GM11168 (cell line): Measurements from ENCODE around the gene EPS15.
"Not testable (repeated sequence)": the region's sequence is repeated elsewhere in the genome, so short reads cannot be mapped to it uniquely, and the experiment has no call there.

ENCODE experiments used
- in situ Hi-C: fragments of 300-500 bp; cut with MboI; formaldehyde crosslinking; loops from one replicate; pipeline ENCODE4 v1.12.0; 2022; ENCODE audit warnings: low sequenced_read_pairs; ENCODE audit not compliant: unreplicated experiment

The EPS15 gene

DNA sequence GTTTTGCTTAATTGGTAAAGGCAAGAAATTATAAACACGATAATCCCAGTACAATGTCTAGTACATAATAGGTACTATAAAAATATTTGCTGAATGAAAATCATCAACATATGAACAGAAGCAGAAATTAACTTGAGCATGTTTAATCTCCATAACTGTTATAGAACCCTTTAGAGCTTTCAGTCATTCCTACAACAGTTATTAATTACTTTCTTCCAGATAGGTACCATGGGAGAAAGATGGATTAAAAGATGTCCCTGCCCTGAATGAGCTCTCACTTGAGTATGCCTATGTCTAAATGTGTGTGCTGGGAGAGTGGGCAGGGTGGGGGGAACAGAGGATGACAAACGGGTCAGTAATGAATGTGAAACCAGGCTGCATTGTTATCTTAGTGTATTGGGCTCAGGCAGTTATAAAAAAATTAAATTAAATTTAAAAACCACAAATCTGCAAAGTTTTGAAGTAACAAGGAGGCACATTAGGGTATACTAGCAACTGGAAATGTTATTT is 2.4 kb downstream of the EPS15 start:
- in situ Hi-C loops, result no loop called here

DNA sequence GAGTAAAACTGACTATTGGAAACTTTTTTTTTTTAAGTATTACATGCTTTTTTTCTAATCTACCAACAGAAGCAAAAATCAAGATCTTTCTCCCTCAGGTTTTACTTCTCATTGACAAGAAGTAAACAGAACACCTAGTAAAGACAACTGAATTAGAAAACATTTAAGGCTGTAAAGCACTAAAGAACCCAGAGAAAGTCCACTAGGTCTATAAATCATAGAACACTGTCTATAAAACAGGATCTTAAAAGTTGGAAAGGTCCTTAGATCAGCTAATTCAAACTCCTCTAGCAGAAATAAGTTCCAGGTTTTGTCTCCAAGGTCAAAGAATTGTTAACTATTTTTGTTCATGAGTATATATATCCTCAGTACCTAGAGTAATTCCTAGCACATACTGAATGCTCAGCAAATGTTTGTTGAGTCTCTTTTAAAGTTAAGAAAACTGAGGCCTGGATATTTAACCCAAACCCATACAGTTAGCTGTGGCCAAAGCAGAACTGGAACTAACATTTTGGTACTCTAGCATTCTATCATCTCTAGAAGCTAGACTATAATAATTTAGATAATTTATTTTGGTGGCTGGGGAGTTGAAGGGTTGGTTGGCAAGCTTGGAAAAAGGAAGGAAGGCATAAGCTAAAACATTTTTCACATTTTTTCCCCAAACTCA is 3.0 kb downstream of the EPS15 start:
- in situ Hi-C loops, result no loop called here

DNA sequence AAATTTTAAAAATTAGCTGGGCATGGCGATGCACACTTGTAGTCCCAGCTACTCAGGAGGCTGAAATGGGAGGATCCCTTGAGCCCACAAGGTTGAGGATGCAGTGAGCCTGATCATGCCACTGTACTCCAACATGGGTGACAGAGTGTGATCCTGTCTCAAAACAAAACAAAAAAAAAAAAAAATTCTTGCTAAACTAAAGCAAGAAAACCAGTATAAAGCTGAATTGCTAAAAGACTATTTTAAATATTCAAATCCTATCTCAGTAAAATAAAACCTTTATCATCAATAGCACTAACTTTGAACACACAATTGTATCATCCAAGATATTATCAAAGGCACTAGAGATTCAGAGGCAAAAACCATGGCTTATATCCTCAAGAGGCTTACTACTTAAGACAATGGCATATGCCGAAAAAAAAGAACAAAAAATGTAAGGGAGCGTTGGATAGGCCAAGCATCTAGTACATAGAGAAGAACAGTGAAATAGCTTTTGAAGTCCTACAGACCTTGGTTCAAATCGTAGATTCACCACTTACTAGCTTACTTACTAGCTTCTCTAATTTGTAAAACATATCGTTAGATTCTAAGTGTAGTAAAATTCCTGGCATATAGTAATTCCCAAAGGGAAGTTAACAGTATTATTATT is 3.6 kb downstream of the EPS15 start:
- in situ Hi-C loops, result no loop called here

DNA sequence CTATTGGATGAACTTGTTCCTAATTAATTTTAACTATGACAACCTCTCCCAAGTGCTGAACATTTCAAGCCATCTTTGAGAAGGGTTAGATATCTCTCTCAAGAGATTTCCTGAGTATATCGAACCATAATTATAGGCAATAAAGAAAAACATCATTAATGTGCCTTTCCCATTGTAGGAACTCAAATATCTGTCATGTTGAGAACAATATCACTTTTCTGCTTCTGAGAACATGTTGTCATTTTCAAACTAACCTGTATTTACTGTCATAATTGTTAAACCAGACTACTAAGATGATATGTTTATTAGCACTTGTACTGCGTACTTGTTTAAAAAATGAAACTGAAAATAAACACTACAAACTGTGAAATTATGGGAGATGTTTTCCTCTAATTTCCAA is 4.3 kb downstream of the EPS15 start:
- in situ Hi-C loops, result no loop called here

DNA sequence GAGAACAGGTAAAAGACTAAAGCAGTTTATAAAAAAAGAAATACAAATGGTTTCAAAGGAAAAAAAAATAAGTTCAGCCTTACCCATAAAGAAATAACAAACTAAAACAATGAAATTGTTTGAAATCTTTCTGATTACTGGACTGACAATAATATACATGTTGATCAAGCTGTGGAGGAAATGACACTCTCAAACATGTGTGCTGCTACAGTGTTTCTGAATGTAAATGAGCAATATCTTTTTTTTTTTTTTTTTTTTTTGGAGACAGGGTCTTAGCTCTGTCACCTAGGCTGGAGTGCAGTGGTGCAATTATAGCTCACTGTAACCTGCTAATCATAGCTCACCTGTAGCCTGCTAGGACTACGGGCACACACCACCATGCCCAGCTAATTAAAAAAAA is 6.5 kb downstream of the EPS15 start:
- in situ Hi-C loops, result no loop called here

DNA sequence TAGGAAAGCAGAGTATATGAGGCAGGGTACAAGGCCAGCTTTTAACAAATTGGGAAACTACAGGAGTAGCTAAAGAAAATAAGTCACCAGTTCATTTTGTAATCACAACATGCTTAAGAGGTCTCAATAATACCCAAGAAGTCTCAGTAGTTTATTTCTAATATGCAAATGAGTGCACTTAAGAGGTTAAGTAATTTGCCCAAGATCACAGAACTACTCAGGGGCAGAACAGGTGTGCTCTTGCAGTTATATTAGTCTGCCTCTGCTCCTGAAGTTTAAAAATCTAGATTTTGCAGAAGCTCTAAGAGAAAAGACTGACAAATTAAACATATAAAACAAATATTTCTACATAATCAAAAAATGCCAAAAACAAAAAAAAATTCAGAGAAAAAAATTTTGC is 6.9 kb downstream of the EPS15 start:
- in situ Hi-C loops, result no loop called here

DNA sequence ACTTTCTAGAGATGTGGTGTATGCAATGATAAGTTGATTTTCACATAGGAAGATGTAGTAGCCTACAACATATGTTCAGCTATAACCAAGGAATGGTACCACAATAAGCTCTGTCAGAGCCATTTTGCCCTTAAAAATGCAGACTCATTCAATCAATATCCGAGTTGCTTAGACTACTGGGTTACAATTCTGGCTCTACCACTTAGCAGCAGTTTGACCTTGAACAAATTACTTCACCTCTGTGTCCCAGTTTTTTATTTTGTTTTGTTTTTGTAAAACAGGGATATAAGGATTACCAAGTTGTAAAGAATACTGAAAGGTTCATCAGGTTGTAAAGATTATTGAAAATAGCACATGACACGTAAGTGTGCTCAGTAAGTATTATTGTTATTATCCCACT is 9.3 kb downstream of the EPS15 start:
- in situ Hi-C loops, result no loop called here

DNA sequence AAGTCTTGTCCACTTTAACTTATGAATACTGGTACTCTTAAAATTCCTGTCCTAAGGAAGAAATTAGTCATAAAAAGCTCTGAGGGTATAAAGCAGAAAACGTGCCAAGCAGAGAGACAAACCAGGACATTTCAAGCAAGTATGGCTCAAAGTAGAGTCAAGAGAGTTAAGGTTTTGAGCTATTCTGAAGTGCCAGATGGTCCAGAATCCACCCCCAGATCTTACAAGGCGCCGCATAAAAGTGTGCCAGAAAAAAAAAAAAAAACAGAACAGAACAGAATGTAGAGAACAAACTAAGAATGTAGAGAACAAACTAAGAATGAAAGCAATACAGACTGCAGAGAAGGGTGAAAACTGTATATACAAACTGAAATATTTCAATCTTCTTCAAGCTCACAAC is 12.5 kb downstream of the EPS15 start:
- in situ Hi-C loops, result no loop called here

DNA sequence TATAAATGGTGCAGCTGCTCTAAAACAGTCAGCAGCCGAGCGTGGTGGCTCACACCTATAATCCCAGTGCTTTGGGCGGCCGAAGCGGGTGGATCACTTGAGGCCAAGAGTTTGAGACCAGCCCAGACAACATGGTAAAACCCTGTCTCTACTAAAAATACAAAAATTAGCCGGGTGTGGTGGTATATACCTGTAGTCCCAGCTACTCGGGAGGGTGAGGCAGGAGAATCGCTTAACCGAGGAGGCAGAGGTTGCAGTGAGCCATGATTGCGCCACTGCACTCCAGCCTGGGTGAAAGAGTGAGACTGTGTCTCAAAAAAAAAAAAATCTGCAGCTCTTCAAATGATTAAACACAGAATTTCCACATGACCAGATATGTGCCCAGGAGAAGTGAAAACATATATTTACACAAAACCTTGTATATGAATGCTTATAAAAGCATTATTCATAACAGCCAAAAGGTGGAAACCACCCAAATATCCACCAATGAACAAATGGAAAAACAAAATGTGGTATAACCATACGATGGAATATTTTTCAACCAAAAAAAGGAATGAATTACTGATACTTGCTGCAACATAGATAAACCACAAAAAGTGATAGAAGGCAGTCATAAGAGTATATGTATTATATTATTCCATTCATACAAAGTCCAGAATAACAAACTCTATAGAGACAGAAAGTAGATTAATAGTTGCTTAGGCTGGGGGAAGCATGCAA is 14.1 kb downstream of the EPS15 start:
- in situ Hi-C loops, result no loop called here

DNA sequence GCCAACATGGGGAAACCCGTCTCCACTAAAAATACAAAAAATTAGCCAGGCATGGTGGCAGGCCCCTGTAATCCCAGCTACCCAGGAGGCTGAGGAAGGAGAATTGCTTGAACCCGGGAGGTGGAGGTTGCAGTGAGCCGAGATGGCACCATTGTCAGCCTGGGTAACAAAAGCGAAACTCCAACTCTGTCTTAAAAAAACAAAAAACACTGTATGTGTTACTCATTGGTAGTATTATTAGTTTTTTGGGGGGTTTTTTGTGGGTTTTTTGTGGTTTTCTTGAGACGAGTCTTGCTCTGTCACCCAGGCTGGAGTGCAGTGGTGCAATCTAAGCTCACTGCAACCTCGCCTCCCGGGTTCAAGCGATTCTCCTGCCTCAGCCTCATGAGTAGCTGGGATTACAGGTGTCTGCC is 17.8 kb downstream of the EPS15 start:
- in situ Hi-C loops, result not testable (repeated sequence)

DNA sequence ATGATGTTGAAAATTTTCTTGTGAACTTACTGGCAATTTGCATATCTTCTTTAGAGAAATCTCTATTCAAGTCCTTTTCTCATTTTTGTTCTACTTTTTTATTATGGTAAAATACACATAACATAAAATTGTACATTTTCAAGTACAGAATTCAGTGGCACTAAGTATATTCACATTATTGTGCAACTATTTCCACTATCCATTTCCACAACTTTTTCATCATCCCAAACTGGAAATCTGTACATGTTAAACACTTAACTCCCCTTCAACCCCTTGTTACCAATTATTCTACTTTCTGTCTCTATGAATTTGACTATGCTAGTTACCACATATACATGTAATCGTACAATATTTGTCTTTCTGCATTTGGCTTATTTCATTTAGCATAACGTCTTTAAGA is 19.4 kb downstream of the EPS15 start:
- in situ Hi-C loops, result no loop called here

DNA sequence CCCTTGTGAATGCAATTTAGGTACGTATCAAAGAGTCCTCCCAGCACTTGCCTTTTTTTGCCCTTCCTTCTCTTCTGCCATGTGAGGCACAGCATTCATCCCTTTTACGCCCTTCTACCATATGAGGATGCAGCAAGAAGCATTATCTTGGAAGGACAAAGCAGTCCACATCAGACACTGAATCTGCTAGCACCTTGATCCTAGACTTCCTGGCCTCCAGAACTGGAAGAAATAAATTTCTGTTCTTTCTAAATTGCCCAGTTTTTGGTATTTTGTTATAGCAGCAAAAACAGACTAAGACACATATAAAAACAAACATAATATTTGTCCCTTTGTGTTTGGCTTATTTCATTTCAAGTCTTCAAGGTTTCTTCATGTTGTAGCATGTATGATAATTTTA is 20.1 kb downstream of the EPS15 start:
- in situ Hi-C loops, result no loop called here

DNA sequence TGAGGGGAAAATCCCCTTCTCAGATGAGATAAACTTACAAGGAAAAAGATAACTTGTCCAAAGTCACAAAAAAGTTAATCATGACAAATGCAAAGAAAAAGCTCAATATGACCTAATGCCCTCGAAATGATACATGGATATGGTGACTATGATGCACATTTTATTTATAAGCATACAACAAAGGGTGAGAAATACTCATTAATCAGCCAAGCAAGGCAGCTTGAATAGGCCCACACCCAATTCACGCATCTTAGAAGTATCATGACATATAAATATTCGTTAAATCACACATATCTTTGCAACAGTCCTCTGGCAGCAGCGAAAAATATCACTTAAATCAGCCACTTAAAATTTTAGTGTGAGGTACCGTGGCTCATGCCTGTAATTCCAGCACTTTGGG is 21.7 kb downstream of the EPS15 start:
- in situ Hi-C loops, result no loop called here

DNA sequence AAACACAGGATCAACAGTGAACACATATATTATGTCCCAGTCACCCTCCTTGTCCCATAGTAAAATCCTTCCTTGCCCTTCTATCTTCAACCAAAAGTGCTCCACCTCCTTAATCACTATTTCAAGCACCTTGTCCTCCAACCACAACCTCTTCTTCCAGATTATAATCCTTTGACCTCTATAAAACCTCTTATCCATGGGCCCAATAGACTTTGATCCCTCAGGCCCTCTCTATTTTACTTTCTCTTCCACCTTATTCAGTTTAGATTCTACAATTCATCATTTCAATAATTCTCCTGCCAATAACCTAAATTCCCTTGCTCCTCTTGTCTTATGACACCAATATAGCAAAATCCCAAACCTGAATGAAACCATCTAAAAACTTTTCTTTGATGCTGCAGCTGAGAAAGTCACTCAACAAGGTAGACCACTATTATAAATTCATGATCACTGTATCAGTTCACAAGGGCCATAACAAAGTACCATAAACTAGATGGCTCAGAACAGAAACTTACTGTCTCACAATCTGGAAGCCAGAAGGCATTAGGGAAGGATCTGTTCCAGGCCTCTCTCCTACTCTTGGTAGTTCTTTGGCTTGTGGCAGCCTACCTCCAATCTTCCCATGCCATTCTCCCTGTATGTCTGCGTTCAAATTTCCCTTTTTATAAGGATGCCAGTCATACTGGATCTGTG is 24.8 kb downstream of the EPS15 start:
- in situ Hi-C loops, result no loop called here

DNA sequence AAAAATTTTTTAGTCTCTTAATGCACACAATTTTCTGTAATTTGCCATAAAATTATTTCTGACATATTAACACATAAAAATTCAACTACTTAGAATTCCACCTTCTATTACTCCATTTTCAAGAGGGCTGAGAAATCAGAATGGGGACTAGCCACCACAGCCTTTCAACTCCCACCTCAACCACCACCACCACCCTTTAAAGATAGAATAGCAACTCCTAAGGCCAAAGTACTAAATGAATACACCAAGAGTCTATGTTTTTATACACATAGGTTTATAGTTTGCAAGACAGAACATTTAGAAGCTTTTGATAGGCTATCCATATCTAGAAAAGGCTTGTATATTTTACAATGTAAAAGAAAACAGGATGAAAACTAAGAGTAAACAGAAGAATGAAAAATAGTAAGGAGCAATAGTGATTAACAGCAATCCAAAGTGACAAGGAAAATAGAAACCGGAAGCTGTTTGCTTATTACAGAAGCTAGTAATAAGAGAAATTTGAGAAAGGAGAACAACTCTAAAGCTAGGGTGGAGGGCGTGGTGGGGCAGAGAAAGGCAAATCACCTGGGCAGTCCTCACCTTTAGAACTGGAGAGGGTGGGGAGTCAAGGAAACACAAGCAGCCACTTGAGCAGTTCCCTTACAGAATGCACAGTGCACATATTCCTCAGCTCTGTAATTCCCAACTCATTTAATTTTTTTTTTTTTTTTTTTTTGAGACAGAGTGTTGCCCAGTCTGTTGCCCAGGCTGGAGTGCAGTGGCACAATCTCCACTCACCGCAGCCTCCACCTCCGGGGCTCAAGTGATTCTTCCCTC is 27.7 kb downstream of the EPS15 start:
- in situ Hi-C loops, result no loop called here

DNA sequence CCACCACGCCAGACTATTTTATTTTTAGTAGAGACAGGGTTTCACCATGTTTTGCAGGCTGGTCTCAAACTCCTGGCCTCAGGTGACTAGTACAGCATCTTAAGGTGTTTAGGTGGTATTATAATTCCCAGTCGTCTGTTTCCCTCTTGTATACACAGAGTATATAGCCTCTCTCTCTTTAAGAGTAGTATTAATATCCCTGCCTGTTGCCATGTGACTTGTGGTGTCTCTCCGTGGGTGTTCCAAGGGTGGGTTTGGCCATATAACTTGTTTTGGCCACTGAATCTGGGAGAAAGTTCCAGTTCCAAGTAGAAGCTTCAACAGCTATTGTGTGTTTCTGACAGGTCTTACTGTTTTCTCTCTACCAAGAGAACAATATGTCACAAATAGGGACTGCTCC is 29.6 kb downstream of the EPS15 start:
- in situ Hi-C loops, result no loop called here

DNA sequence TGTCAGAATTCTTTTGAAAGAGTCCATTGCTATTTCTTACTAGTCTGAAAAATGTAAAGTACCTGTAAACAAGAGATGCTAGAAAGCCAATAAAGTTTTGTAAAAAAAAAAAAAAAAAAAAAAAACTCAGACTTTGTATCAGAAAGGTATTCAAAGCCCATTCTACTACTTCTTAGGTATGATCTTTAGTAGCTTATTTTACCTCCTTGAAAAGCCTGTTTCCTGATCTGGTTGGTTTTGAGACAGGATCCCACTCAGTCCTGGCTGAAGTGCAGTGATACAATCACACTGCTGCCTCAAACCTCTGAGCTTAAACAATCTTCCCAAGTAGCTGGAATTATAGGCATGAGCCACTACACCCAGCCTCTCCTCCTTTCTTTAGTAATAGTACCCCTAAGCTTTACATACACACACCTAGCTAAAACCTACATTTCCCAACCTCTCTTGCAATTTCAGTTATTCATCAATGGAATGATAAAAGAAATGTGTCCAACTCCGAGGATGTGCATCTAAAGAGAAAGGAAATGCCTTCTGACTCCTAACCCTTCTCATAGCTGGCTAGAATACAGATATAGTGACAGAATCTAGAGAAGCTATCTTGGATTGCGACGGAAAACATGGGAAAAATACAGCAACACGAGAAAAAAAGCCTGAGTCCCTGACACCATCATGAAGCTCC is 30.6 kb downstream of the EPS15 start:
- in situ Hi-C loops, result no loop called here

DNA sequence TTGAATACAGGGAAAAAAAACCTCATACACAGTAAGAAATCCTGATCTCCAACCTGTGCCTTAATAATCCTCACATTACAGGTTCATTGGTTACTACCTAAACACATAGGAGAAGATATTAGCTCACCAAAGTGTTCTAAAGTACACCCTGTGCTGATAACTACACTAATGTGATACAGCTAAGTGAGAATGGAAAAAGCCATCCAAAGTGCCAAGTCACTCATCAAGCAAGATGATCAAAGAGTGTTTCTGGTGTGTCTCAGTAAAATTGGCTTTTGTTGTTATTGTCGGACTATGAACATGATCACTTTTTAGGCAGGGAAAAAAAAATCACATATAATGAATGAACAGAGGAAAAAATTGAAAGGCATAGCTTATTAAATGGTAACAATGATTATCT is 31.4 kb downstream of the EPS15 start:
- in situ Hi-C loops, result no loop called here

DNA sequence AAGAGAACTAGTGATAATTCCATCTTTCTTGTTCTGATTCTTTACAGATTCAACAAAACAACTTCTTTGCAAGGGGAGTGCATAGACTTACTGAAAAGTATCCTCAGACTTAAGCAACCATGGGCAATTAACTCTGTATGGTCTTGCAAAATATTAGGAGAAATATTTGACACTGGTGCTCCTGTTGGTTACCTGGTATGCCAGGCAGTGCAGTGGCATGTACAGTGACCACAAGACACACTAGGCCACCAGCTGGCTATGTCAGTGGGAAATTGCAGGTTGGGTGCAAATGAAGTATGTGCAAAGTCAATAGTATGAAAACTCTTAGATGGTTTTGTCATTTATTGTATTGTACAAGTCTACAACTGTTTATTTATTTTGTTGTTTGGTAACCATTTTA is 34.5 kb downstream of the EPS15 start:
- in situ Hi-C loops, result no loop called here

DNA sequence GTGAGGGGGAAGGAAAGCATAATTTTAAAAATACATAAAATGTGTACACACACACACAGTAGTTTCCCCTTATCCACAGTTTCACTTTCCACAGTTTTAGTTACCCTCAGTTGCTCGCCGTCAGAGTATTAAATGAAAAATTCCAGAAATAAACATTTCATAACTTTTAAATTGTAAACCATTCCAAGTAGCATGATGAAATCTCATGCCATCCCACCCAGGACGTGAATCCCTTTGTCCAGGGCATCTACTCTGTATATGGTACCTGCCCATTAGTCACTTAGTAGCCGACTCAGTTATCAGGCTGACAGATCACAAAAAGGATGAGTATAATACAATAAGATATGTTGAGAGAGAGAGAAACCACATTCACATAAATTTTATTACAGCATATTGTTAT is 36.2 kb downstream of the EPS15 start:
- in situ Hi-C loops, result no loop called here
